Panc1 (cell line): ENCODE measurements around the gene TAF13.

Experiments
- CTCF ChIP-seq: fragments of 450-650 bp; IDR thresholded peaks from 2 replicates; pipeline ENCODE4 v1.5.1; 2017; ENCODE audit warnings: mild to moderate bottlenecking
- POLR2AphosphoS5 ChIP-seq: IDR thresholded peaks from 2 replicates; pipeline ENCODE4 v1.6.1; 2012; ENCODE audit warnings: mild to moderate bottlenecking, low read depth, low read length, moderate library complexity
- REST ChIP-seq, 2 experiments: IDR thresholded peaks; 2 replicates each; pipeline ENCODE4 v1.6.1; 2011 to 2012; ENCODE audit warnings: low read depth in 2 of 2, control low read depth in 1 of 2, low read length in 1 of 2, mild to moderate bottlenecking in 1 of 2, moderate library complexity in 1 of 2; ENCODE audit not compliant: insufficient read depth in 1 of 2
- SIN3A ChIP-seq: IDR thresholded peaks from 2 replicates; pipeline ENCODE4 v1.6.1; 2012; ENCODE audit warnings: low read depth, mild to moderate bottlenecking, low read length, moderate library complexity, borderline replicate concordance; ENCODE audit not compliant: insufficient read depth
- TCF7L2 ChIP-seq: IDR thresholded peaks from 2 replicates; pipeline ENCODE4 v1.6.1; 2011; ENCODE audit warnings: mild to moderate bottlenecking, low read depth, low read length, inconsistent platforms

- TF ChIP-seq REST (IDR thresholded peaks at IDR 0.05; ENCODE audit: insufficient read depth in 1 of 2, low read depth in 2 of 2, low read length in 1 of 2), result no peak
- TF ChIP-seq CTCF, result no peak
- TF ChIP-seq POLR2AphosphoS5, result no peak
- no peak for TF ChIP-seq SIN3A
- no peak for TF ChIP-seq TCF7L2
Observed at GRCh38 chr1:109069294-109069693, 6.5 kb downstream of the TAF13 start.
